HG02852 (cell line): ENCODE results near the gene BTF3.
"Not testable (repeated sequence)": the region's sequence is repeated elsewhere in the genome, so short reads cannot be mapped to it uniquely, and the experiment has no call there.

Experiments used
- ATAC-seq: cut with Tn5 transposase; IDR thresholded peaks from one replicate; pipeline ENCODE4 v1.9.1; 2021; ENCODE audit warnings: mild to moderate bottlenecking, moderate library complexity; ENCODE audit not compliant: unreplicated experiment

The BTF3 gene

DNA sequence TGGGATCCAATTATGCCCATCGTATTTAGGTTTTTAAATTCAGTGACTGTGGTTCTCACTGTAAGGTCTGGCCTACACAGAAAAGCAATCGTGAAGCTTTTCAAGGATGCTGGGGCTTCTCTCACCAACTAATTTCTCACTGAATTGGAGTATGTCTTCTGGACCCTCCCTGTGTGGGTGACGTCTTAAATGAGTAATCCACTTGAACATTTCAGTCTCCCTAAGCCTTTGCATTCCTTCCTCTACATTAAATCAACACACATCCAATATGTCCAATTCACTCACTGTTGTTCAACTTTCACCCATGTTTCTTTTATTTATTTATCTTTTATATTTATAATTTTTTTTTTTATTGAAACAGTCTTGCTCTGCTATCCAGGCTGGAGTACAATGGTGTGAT is 12.5 kb upstream of the BTF3 start:
- no peak for ATAC-seq

- ATAC-seq: no peak
These were observed 11.9 kb upstream of the BTF3 start for GRCh38 chr5:73486119-73486899.

DNA sequence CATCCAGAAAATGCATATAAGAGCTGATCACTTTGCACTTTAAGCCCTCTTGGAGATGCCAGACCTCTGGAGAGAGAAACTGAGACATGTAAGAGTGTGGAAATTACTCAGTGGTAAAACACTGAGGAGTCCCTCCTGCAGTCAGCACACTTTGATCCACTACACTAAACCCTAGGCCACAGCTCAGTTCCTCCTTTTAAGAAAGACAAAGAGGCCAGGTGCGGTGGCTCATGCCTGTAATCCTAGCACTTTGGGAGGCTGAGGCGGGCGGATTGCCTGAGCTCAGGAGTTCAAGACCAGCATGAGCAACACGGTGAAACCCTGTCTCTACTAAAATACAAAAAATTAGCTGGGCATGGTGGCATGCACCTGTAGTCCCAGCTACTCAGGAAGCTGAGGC is 11.0 kb upstream of the BTF3 start:
- not testable (repeated sequence) for ATAC-seq

GRCh38 chr5:73487815-73488214 is 10.4 kb upstream of the BTF3 start:
- no peak for ATAC-seq

GRCh38 chr5:73488806-73489205 is 9.4 kb upstream of the BTF3 start:
- ATAC-seq: no peak

GRCh38 chr5:73490088-73490487 is 8.2 kb upstream of the BTF3 start:
- no peak for ATAC-seq

- no peak for ATAC-seq
These were observed 7.1 kb upstream of the BTF3 start for GRCh38 chr5:73491155-73491554.

- no peak for ATAC-seq
These were observed 4.8 kb upstream of the BTF3 start for GRCh38 chr5:73493421-73493820.

GRCh38 chr5:73494721-73495120 is 3.5 kb upstream of the BTF3 start:
- ATAC-seq: no peak

DNA sequence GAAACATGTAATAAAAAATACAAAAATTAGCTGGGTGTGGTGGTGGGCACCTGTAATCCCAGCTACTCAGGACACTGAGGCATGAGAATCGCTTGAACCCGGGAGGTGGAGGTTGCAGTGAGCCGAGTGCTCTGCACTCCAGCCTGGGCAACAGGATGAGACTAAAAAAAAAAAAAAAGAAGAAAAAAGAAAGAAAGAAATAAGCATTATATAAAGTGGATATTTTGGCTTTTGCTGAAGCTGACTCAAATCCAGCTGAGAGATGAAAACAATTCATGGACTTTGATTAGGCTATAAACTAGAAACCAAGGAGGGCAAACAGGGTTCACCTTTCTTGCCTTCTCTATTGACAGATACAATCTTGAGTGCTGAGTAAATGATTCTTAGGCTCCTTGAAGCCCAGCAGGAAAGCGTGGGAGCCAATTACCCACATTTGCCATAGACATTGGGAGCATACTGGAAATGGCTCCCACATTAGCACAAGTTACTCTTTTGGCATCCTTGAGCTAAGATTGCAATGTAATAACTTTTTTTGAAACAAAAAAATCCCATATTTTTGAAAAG is 2.4 kb upstream of the BTF3 start:
- ATAC-seq: no peak

GRCh38 chr5:73496984-73497457 is 1.2 kb upstream of the BTF3 start:
- no peak for ATAC-seq

DNA sequence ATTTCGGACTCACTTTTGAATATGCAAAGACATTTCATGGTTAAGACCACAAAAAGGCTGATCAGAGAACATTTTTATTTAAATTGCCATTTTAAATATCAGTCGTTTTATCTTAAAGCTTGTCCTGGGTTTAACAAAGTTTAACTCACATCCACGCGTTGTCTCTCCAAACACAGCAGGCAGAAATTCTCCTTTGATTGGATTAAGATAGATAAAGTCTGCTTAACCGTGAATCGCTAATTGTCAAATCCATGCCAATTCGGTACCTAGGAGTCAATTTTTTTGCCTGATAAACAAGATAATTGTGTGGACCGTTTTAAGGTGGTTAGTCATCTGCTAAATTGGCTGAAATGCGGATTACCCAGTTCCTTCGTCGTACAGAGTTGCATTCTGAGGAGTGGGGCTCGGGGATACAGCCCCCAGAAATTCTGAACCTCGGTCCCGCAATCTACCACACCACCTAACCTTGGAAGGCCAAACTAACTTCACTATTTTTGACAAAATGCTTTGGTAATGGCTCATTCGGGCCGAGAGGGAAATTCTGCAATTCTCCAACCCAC is 665 bp upstream of the BTF3 start:
- no peak for ATAC-seq

- ATAC-seq: no peak
These were observed 945 bp downstream of the BTF3 start for GRCh38 chr5:73499187-73499586.

DNA sequence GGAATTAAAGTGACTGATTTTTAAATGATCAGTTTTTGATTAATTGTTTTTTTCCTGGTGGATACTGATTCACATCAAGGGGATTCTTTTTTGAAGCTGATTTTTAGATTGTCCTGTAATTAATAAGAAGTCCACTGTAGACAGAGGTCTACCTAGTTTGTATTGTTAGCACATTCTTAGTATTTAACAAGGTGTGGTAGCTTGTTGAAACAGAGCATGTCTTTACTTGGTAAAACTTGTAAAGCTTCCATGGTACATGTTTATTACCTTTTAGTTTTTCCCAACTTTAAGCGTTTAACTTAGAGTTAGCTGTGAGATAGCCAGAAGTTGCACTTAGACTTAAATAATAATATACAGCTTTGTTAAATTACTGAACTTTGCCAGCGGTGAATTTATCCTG is 1.5 kb downstream of the BTF3 start:
- ATAC-seq: no peak

DNA sequence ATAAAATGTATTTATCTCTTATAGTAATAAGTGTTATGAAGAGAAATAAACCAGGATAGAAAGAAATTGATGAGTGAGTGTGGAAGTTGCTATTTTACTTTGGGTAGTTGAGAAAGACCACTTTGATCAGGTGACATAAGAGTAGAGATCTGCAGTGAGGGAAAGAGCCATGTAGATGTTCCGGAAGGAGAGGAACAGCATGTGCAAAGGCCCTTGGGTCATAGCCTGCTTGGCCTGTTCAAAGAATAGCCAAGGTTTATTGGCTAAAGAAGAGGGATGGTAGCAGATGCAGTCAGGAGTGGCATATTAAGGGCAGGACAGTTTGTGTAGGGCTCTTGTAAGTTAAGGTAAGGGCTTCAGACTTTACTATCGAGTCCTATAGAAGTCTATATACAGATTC is 3.2 kb downstream of the BTF3 start:
- ATAC-seq: no peak

- no peak for ATAC-seq
These were observed 8.3 kb downstream of the BTF3 start for GRCh38 chr5:73506459-73506955.

- ATAC-seq: no peak
These were observed 8.8 kb downstream of the BTF3 start for GRCh38 chr5:73507062-73507461.

DNA sequence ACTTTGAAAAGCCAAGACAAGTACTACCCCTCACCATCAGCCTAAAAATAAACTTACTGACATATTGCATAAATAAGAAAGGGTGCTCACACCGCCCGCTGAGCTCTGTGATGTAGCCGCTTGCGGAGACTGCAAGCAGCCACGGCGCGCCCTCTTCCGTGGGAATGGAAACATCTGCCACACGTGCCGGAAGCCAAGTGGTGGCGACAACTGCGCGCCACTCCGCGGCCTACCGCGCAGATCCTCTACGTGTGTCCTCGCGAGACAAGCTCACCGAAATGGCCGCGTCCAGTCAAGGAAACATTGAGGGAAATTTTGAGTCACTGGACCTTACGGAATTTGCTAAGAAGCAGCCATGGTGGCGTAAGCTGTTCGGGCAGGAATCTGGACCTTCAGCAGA is 10.3 kb downstream of the BTF3 start:
- not testable (repeated sequence) for ATAC-seq

GRCh38 chr5:73513996-73514395 is 15.8 kb downstream of the BTF3 start:
- no peak for ATAC-seq

DNA sequence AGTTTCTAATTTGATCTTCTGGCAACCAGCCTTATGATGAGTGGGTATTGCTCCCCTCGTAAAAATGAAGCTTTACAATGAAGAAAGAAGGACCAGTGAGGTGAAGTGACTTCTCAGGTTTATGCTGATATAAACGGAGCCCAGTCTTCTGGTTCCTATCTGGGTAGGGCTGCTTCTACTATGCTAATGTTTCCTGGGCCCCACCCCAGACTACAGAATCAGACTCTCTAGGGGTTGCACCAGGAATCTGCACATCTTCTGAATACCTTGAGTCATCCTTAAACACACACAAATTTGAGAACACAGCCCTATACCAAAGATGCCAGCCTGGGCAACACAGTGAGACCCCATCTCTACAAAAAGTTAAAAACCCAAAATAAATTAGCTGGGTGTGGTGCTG is 16.2 kb downstream of the BTF3 start:
- no peak for ATAC-seq

DNA sequence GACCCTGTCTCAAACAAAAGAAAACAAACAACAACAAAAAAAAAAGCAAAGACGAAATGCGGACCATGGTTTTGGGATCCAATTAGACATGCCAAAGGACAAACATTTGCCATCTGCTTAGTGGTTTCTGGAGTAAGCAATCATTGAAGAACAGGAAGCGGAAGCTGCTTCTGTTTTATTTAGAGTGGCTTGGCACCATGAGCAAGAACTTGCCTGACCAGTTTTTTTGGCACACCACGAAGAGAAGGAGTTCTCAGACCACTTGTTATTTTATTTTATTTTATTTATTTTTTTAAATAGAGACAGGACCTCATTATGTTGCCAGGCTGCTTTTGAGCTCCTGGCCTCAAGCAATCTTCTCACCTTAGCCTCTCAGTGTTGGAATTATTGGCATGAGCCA is 17.0 kb downstream of the BTF3 start:
- no peak for ATAC-seq
